Activated naive CD4-positive, alpha-beta T cell treated with Interleukin-2 at 50 U/mL for 16 hours (primary cell): ENCODE measurements around the gene ZNF674.
"Not testable (repeated sequence)": the region's sequence is repeated elsewhere in the genome, so short reads cannot be mapped to it uniquely, and the experiment has no call there.

Experiments used
- DNase-seq: peaks from one replicate; pipeline ENCODE4 v3.0.0-alpha.2; 2020

ZNF674 gene

GRCh38 chrX:46567388-46567787, 22.2 kb upstream of the ZNF674 start:
- no peak for DNase-seq

- DNase-seq: no peak
Measured at GRCh38 chrX:46561824-46562657, 16.8 kb upstream of the ZNF674 start.

- DNase-seq: no peak
Measured at GRCh38 chrX:46559062-46559461, 13.8 kb upstream of the ZNF674 start.

GRCh38 chrX:46554942-46555341, 9.7 kb upstream of the ZNF674 start:
- no peak for DNase-seq

GRCh38 chrX:46553935-46554334, 8.7 kb upstream of the ZNF674 start:
- DNase-seq: no peak

- no peak for DNase-seq
Measured at GRCh38 chrX:46551494-46552128, 6.4 kb upstream of the ZNF674 start.

GRCh38 chrX:46549914-46550313, 4.7 kb upstream of the ZNF674 start:
- DNase-seq: no peak

GRCh38 chrX:46547857-46548256, 2.6 kb upstream of the ZNF674 start:
- no peak for DNase-seq

DNA sequence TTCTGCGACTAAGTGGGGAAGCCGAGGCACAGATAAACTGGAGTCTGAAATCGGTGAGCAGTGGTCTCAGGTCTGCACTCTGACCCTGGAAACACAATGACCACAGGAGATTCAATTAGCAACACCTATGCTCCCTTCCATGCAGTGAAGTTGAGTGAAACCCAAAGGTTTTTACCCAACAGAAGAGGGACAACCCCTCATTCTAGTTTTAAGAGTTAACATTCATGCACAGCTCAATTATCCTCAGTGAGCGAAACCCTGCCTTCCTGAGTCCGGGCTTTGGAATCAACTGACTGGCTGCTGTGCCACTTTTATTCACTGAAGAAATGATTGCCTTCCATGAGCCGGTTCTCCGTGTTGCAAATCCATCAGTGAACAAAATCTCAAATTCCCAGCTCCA, 694 bp downstream of the ZNF674 start:
- not testable (repeated sequence) for DNase-seq

DNA sequence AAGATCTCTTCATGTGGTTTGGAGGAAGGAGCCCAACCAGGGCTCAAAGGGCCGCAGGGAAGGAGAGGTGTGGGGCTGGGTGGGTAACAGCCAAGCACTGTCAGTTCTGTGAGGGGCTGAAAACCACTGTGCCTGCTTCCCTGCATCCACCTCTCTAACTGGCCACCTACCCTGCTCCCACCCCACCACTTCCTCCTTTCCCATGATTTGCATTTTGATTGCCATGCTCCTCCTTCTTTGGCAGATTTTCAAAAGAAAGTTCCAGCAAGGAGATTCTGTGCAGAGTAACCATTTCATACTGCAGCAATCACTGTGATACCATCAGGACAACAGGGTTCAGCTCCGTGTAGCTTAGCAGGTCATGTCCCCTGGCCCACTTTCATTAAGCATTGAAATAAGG, 1.8 kb downstream of the ZNF674 start:
- no peak for DNase-seq

GRCh38 chrX:46531442-46531841, 13.8 kb downstream of the ZNF674 start:
- no peak for DNase-seq

DNA sequence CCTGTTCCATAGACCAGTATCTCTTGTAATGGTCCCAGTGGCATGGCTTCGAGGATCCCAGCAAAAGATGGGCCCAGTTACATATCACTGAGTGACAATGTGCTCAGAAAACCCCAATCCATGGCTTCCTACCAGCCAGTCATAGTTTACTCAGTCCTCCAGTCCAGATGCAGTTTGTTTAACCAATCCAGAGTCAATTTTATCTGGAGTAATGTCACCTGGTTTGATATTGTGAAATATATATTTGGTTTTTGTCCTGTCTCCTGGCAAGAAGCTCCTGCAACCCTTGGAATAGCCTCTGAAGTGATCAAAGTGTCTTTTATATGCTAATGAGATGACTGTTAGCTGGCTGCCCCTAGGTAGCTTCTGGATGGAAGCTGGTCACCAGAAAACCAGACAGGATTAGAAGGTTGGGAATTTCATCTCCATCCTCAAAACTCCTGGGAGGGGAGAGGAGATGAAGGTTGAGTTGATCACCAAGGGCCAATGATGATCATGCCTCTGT, 14.8 kb downstream of the ZNF674 start:
- not testable (repeated sequence) for DNase-seq

- DNase-seq: not testable (repeated sequence)
Measured at GRCh38 chrX:46529740-46530403, 15.3 kb downstream of the ZNF674 start.

DNA sequence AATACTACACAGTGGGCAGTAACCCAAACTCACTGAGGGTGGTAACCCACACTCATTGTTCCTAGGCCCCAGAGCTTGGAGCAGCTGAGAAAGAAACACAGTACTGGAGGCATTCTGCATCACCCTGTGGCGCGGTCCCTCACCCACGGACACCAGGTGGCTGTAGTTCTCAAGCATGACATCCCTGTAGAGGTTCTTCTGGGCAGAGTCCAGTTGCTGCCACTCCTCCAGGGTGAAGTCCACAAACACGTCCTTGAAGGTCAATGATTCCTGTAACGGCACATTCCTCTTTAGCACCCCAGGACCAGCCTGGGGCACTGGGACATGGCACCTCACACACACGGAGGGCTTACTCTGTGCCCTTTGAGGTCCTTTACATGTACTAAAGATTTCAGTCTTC, 16.6 kb downstream of the ZNF674 start:
- DNase-seq: not testable (repeated sequence)

GRCh38 chrX:46506076-46506475, 39.1 kb downstream of the ZNF674 start:
- DNase-seq: no peak

GRCh38 chrX:46502848-46503247, 42.4 kb downstream of the ZNF674 start:
- no peak for DNase-seq

- no peak for DNase-seq
Measured at GRCh38 chrX:46500054-46500453, 45.2 kb downstream of the ZNF674 start.

- no peak for DNase-seq
Measured at GRCh38 chrX:46488712-46489111, 56.5 kb downstream of the ZNF674 start.

GRCh38 chrX:46485897-46486296, 59.3 kb downstream of the ZNF674 start:
- DNase-seq: peak; percentile 2

GRCh38 chrX:46478634-46479033, 66.6 kb downstream of the ZNF674 start:
- not testable (repeated sequence) for DNase-seq

DNA sequence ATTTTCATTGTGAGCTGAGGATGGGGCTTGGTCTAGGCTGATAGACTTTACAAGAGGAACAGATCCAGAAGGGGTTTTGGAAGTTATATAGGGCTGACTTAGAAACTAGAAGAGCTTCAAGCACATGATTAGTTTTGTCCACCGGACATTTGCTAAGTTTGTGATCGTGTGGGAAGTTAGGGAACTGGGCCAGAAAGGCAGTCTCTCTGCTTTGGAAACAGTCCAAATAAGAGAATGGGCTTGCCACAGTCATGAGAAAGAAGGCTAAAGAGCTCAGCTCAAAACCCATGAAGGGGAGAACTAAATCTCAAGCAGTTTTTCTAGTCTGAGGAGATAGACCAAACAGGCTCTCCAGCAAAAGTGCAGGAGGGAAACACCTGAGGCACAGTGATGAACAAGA, 67.8 kb downstream of the ZNF674 start:
- DNase-seq: no peak

DNA sequence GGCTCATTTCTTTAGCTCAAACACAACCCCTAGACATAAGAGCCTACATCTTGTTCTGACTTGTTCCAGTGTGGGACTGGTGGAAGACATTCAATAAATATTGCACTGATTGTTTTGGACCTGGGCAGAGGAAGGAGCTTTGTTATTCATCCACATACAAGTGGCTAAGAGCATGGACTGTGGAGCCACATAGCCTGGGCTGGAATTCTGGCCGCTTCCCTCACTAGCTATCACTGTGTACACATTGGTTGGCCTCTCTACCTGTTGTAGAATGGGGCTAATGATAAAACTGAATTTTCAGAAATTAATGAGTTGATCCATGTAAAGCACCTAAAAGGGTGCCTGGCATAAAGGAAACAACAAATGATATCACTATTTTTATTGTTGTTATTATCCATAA, 80.0 kb downstream of the ZNF674 start:
- DNase-seq: no peak

DNA sequence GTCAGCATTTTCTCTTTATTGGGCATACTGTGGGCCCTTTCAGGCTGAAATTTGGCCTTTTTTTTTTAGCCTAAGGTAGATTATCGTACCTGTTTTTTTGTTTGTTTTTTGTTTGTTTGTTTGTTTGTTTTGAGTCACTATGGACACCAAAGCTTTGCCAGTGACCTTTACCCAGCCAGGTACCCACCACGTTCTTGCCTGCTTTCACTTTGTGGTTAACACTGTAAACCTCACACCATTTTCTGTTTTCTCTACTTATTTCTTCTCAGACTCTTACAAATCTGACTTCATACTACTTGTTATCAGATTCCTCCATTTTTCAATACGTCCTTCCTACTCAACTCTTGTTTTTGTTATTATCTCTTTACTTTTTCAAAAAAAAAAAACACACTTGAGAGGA, 81.5 kb downstream of the ZNF674 start:
- no peak for DNase-seq
